ENCODE data around the gene PRDM16.

PRDM16 gene

GRCh38 chr1:3444298-3444697, 375.3 kb downstream of the PRDM16 start:
- DNase-seq: no peak

- no peak for DNase-seq
Observed at GRCh38 chr1:3444736-3445135, 375.7 kb downstream of the PRDM16 start.

- DNase-seq: no peak
Observed at GRCh38 chr1:3450202-3450863, 381.3 kb downstream of the PRDM16 start.

- no peak for DNase-seq
Observed at GRCh38 chr1:3450983-3451382, 382.0 kb downstream of the PRDM16 start.

GRCh38 chr1:3451994-3452865, 383.2 kb downstream of the PRDM16 start:
- DNase-seq: no peak

- DNase-seq: no peak
Observed at GRCh38 chr1:3452866-3453175, 383.8 kb downstream of the PRDM16 start.

GRCh38 chr1:3453203-3453761, 384.3 kb downstream of the PRDM16 start:
- DNase-seq: peak; percentile 59

GRCh38 chr1:3453891-3454810, 385.1 kb downstream of the PRDM16 start, which contains the start of gene ARHGEF16:
Gene ARHGEF16 (plus strand): TSS chr1:3454665. CDS start chr1:3463085, 8,420 bp downstream.
- DNase-seq: peak; percentile 33

GRCh38 chr1:3454811-3455618, 386.0 kb downstream of the PRDM16 start:
- peak; percentile 18 for DNase-seq

GRCh38 chr1:3455670-3456448, 386.9 kb downstream of the PRDM16 start:
- DNase-seq: no peak

GRCh38 chr1:3456449-3456963, 387.5 kb downstream of the PRDM16 start:
- no peak for DNase-seq

GRCh38 chr1:3456964-3457909, 388.2 kb downstream of the PRDM16 start:
- DNase-seq: no peak

- no peak for DNase-seq
Observed at GRCh38 chr1:3457910-3458883, 389.2 kb downstream of the PRDM16 start.

- no peak for DNase-seq
Observed at GRCh38 chr1:3459051-3459908, 390.3 kb downstream of the PRDM16 start.

- no peak for DNase-seq
Observed at GRCh38 chr1:3459940-3460671, 391.1 kb downstream of the PRDM16 start.

- DNase-seq: no peak
Observed at GRCh38 chr1:3460672-3461131, 391.7 kb downstream of the PRDM16 start.

Measured in inflammatory macrophage treated with lipopolysaccharide for 4 hours (primary cell).